ENCODE results near the gene MOB3A.
A peak's percentile ranks its signal among the peaks of the same experiment; 100 is the strongest.

Gene MOB3A

DNA sequence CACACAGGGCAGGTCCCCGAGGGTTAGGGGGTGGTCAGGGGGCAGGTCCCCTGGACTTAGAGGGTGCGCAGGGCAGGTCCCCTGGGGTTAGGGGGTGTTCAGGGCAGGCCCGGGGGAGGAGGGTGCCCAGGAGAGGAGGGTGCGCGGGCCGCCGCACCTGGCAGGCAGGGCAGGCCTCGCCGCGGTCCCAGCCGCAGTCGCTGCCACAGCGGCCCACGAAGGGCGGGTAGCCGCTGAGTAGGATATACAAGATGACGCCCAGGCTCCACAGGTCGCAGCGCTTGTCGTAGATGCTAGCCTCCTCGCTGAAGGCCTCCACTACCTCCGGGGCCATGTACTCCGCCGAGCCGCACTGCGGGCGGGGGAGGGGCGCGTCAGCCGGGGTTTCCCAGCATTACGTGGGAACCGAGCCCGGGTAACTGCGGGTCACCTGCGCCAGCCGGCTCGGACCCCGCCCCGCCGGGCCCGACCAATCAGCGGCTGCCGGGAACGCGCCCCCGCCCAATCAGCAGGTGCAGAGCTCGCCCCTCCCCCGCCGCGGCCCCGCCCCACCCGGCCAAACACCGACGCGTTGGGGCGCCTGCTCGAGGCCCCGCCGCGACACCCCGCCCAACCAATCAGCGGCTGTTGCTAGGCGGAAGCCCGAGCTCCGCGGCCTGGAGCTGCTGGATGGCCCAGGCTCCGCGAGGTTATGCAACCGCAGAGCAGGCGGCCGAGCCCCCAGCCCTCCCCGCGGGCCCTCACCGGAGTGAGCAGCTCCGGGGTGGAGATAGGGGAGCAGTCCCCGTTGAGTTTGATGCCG is 54.2 kb downstream of the MOB3A start:
- no peak overlapping the region for H3K4me3 ChIP-seq (ENCODE audit: low read length)
- TF ChIP-seq, protein P1, sequence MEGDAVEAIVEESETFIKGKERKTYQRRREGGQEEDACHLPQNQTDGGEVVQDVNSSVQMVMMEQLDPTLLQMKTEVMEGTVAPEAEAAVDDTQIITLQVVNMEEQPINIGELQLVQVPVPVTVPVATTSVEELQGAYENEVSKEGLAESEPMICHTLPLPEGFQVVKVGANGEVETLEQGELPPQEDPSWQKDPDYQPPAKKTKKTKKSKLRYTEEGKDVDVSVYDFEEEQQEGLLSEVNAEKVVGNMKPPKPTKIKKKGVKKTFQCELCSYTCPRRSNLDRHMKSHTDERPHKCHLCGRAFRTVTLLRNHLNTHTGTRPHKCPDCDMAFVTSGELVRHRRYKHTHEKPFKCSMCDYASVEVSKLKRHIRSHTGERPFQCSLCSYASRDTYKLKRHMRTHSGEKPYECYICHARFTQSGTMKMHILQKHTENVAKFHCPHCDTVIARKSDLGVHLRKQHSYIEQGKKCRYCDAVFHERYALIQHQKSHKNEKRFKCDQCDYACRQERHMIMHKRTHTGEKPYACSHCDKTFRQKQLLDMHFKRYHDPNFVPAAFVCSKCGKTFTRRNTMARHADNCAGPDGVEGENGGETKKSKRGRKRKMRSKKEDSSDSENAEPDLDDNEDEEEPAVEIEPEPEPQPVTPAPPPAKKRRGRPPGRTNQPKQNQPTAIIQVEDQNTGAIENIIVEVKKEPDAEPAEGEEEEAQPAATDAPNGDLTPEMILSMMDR (conservative IDR thresholded peaks at IDR 0.05; ENCODE audit: low read length): no peak
- DNase-seq (ENCODE audit: low read depth): peak; percentile 84

DNA sequence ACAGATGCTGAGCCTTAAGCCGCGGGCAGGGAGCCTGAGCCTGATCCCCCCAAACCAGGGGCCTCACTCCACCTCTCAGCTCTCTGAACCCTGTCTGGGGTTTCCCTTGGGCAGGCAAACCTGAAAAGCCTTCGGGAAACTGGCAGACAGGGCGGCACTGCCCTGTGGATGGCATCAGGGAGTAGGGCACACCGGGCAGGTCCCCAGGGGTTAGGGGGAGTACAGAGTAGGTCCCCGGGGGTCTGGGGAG is 54.8 kb downstream of the MOB3A start:
- no peak overlapping the region for H3K4me3 ChIP-seq (ENCODE audit: low read length)
- TF ChIP-seq, protein P1 (conservative IDR thresholded peaks at IDR 0.05; ENCODE audit: low read length): no peak
- no peak for DNase-seq (ENCODE audit: low read depth)

DNA sequence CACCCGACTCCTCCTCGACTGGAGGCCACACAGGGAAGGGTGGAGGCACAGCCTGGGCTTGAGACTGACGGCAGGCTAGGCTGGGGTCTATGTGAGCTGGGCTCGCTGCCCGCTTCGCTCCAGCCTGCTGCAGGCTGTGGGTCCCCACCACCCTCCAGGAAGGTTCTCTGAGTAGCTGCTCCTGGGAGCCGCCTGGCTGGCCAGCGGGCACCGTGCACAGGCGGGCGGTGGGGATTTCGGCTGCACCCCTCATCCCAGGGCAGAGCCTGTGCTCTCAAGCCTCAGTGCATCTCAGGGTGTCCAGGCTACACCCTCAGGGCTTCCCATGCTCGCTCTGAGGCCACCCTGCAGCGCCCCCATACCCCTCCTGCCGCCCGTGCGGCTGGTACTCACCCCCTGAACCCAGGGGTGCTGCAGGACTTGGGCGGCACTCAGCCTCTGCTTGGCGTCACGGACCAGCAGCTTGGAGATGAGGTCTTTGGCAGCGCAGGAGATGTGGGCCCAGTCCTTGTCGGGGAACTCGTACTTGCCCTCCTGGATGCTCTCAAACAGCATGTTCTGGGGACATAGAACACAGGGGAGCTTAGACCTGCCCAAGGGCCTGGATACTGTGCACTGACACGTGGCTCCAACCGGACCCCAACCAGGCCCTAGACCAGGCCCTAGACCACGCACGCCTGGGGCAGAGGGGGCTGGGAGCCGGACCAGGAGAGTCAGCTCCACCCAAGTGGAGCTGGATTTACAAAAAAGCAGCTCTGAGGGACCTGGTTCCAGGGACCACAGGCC is 55.3 kb downstream of the MOB3A start:
- TF ChIP-seq, protein P1 (conservative IDR thresholded peaks at IDR 0.05; ENCODE audit: low read length): no peak
- no peak for DNase-seq (ENCODE audit: low read depth)
- H3K4me3 ChIP-seq (ENCODE audit: low read length): no peak overlapping the region

DNA sequence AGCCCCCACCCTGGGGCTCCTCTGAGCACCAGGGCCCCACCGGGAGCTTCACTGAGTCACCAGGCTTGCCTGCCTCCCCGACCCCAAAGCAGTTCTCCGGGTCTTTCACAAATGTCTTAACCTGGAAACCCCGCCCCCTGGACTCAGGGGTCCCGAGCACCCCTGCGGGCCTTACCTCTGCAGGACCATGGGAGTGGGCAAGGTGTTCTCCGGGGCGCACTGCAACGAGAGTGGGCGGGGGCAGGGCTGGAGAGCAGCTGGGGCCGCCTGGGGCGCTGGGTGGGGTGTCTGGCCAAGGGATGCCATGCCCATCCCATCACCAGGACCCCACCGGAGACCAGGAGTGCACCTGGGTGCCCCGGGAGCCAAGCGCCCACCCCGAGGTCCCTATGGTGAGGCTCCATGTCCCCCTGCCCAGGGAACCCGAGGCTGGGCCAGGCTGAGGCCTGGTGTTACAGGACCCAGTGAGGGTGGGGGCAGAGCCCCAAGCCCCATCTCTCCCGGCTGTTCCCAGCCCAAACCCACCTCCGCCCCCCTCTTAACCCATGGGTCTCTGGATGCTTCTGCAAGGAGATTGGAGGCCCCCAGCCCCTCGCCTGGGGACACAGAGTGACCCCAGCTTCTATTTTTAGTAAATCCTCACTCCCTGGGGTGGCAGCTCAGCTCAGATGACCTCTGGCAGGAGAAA is 56.0 kb downstream of the MOB3A start:
- no peak for DNase-seq (ENCODE audit: low read depth)
- H3K4me3 ChIP-seq (ENCODE audit: low read length): no peak overlapping the region
- TF ChIP-seq, protein P1 (conservative IDR thresholded peaks at IDR 0.05; ENCODE audit: low read length): no peak

DNA sequence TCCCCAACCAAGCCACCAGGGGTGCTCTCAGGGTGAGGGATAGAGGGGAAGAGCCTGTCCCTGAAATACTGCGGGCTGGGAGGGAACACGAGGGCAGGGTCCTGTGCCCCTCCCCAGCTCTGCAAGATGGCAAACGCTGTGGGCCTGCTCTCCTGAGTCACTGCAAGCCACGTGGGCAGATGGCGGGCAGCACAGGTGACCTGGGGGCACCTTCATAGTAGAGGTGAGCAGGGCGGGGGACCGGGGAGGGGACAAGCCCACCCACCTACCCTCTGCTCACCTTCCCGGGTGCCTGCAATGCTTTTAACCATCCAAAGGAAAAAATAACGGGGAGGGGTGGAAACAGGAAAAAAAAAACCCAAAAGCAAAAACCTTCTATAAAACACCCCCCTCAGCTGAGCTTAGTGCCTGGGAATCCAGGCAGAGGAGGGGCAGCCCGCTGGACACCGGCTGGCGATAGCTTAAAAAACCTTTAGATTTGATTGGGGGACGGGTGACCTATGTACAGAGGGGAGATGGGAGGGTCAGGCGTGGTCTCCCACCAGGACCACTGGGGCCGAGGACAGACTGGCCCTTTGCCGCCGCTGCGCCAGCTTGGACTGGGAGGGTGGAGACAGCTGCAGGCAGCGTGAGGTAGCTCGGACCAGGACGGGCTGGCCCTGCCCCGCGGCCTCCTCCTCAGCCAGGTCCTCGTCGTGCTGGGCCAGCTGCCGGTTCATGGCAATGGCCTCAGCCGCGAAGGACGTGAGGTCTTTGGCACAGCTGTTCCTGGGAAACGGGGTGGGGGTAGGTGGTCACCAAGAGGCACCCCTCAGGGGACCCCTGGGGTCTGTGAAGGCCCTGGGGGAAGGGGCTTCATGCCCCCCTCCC is 56.8 kb downstream of the MOB3A start:
- TF ChIP-seq, protein P1 (conservative IDR thresholded peaks at IDR 0.05; ENCODE audit: low read length): no peak
- no peak overlapping the region for H3K4me3 ChIP-seq (ENCODE audit: low read length)
- no peak for DNase-seq (ENCODE audit: low read depth)

DNA sequence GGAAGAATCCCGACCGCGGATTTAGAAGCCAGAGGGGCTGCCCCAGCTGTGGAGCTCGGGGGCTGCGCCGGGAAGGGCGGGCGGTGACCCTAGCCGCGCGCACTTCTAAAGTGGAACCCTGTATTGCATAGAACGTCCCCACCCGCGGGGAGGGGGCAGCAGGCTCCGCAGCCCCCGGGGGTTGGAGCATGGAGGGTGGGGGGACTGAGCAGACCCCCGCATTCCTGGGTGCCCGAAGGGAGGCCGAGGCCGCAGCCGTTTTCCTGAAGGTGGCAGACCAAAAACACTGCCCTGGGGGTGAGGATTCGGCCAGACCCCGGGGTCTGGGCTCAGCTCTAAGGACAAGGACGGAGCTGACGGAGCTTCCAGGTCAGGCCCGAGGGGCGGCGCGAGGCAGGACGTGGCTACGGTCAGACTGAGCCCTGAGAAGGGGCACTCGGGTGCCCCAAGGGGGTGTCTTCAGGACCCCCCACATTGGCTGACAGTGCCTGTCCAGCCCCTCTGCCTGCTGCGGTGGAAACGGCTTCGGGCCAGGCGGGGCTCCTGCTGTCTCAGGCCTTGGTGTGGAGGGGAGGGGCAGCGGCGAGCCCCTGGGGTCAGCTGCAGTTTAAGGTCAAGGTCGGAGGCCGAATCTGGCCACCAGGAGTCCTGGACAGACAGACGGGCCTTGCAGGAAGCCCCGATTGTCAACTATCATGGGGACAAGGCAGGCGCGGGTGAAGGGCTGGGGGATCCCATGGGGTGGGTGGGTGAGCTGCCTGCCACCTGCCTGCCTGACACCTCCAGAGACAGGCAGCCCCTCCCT is 57.6 kb downstream of the MOB3A start:
- no peak overlapping the region for H3K4me3 ChIP-seq (ENCODE audit: low read length)
- TF ChIP-seq, protein P1 (conservative IDR thresholded peaks at IDR 0.05; ENCODE audit: low read length): no peak
- DNase-seq (ENCODE audit: low read depth): no peak
